NT2/D1 (cell line): ENCODE data around the gene SNRNP35.
"Not testable (repeated sequence)": the region's sequence is repeated elsewhere in the genome, so short reads cannot be mapped to it uniquely, and the experiment has no call there.

ENCODE experiments used
- DNase-seq: peaks from one replicate; pipeline ENCODE4 v3.0.0-alpha.2; 2011; ENCODE audit warnings: low read depth, low spot score
- H3K27me3 ChIP-seq: 2 replicates; pipeline ENCODE4 v1.6.0; 2011; ENCODE audit warnings: mild to moderate bottlenecking; ENCODE audit not compliant: insufficient read length, insufficient read depth
- H3K36me3 ChIP-seq: 2 replicates; pipeline ENCODE4 v1.6.1; 2011; ENCODE audit warnings: mild to moderate bottlenecking, low read length, mixed read lengths; ENCODE audit not compliant: insufficient read depth, insufficient read length
- H3K4me1 ChIP-seq: 2 replicates; pipeline ENCODE4 v1.5.1; 2011; ENCODE audit not compliant: insufficient read depth, insufficient read length
- H3K4me3 ChIP-seq: 2 replicates; pipeline ENCODE4 v1.5.1; 2011; ENCODE audit warnings: low read depth; ENCODE audit not compliant: insufficient read length
- H3K9ac ChIP-seq: 2 replicates; pipeline ENCODE4 v1.6.0; 2011; ENCODE audit warnings: low read depth; ENCODE audit not compliant: insufficient read length
- H3K9me3 ChIP-seq: 2 replicates; pipeline ENCODE4 v1.5.1; 2011; ENCODE audit warnings: mild to moderate bottlenecking, low read length; ENCODE audit not compliant: insufficient read depth
- SUZ12 ChIP-seq: IDR thresholded peaks from 2 replicates; pipeline ENCODE4 v1.6.1; 2011; ENCODE audit not compliant: insufficient read length, insufficient read depth; ENCODE audit errors: extremely low read depth
- YY1 ChIP-seq: IDR thresholded peaks from 2 replicates; pipeline ENCODE4 v1.6.1; 2011; ENCODE audit not compliant: insufficient read length, insufficient read depth
- ZNF274 ChIP-seq: IDR thresholded peaks from 2 replicates; pipeline ENCODE4 v1.6.1; 2011; ENCODE audit warnings: mild to moderate bottlenecking, low read depth, low read length

The SNRNP35 gene

GRCh38 chr12:123478069-123478468 is 20.1 kb downstream of the SNRNP35 start:
- Histone ChIP-seq H3K36me3 (peaks cover 56% of the 10 kb centered on the region), H3K27me3 (no peaks in the 10 kb centered on the region), H3K9ac (no peak overlapping the region), H3K4me3 (no peak overlapping the region), H3K4me1 (peaks cover 4% of the 10 kb centered on the region), H3K9me3 (no peaks in the 10 kb centered on the region)
- TF ChIP-seq YY1 (no peak), ZNF274 (no peak), SUZ12 (no peak)
- DNase-seq, result no peak

GRCh38 chr12:123478762-123479161 is 20.8 kb downstream of the SNRNP35 start:
- DNase-seq, result no peak
- no peaks in the 10 kb centered on the region for H3K27me3 ChIP-seq
- peaks cover 58% of the 10 kb centered on the region for H3K36me3 ChIP-seq
- H3K4me3 ChIP-seq, result no peak overlapping the region
- no peaks in the 10 kb centered on the region for H3K9me3 ChIP-seq
- H3K4me1 ChIP-seq, result peaks cover 4% of the 10 kb centered on the region
- TF ChIP-seq SUZ12, result no peak
- no peak for TF ChIP-seq ZNF274
- no peak for TF ChIP-seq YY1
- no peak overlapping the region for H3K9ac ChIP-seq

- Histone ChIP-seq H3K36me3 (peaks cover 56% of the 10 kb centered on the region), H3K9ac (no peak overlapping the region), H3K27me3 (no peaks in the 10 kb centered on the region), H3K4me1 (peaks cover 4% of the 10 kb centered on the region), H3K9me3 (no peaks in the 10 kb centered on the region), H3K4me3 (no peak overlapping the region)
- no peak for DNase-seq
- TF ChIP-seq SUZ12 (no peak), YY1 (no peak), ZNF274 (no peak)
These were observed 21.7 kb downstream of the SNRNP35 start for GRCh38 chr12:123479442-123480180.

GRCh38 chr12:123481251-123481650 is 23.3 kb downstream of the SNRNP35 start:
- not testable (repeated sequence) for H3K9ac ChIP-seq, H3K27me3 ChIP-seq, H3K4me1 ChIP-seq, H3K4me3 ChIP-seq, DNase-seq, H3K9me3 ChIP-seq
- peaks cover 58% of the 10 kb centered on the region for H3K36me3 ChIP-seq

- Histone ChIP-seq H3K9ac (no peak overlapping the region), H3K4me1 (peaks cover 6% of the 10 kb centered on the region), H3K9me3 (no peaks in the 10 kb centered on the region), H3K36me3 (peaks cover 49% of the 10 kb centered on the region), H3K4me3 (no peak overlapping the region), H3K27me3 (no peaks in the 10 kb centered on the region)
- TF ChIP-seq YY1 (no peak), ZNF274 (no peak), SUZ12 (no peak)
- no peak for DNase-seq
These were observed 24.9 kb downstream of the SNRNP35 start for GRCh38 chr12:123482876-123483275.

- Histone ChIP-seq H3K36me3 (peaks cover 43% of the 10 kb centered on the region), H3K9ac (no peak overlapping the region), H3K9me3 (no peaks in the 10 kb centered on the region), H3K4me1 (peaks cover 7% of the 10 kb centered on the region), H3K4me3 (no peak overlapping the region), H3K27me3 (no peaks in the 10 kb centered on the region)
- DNase-seq, result no peak
- no peak for TF ChIP-seq SUZ12
- no peak for TF ChIP-seq ZNF274
- TF ChIP-seq YY1, result no peak
These were observed 25.8 kb downstream of the SNRNP35 start for GRCh38 chr12:123483602-123484248.

GRCh38 chr12:123485756-123486155 is 27.8 kb downstream of the SNRNP35 start:
- TF ChIP-seq ZNF274, result no peak
- TF ChIP-seq YY1, result no peak
- TF ChIP-seq SUZ12, result no peak
- Histone ChIP-seq H3K36me3 (peaks cover 31% of the 10 kb centered on the region), H3K4me1 (peaks cover 10% of the 10 kb centered on the region), H3K9me3 (no peaks in the 10 kb centered on the region), H3K27me3 (no peaks in the 10 kb centered on the region), H3K9ac (no peak overlapping the region), H3K4me3 (no peak overlapping the region)
- no peak for DNase-seq
